OCI-M2 (cell line): Measurements from ENCODE around the gene GORASP2.

Experiments
- DNase-seq: peaks from one replicate; lab custom pipeline; 2025; ENCODE audit not compliant: unreplicated experiment; lab: John Stamatoyannopoulos, UW

Gene GORASP2

DNA sequence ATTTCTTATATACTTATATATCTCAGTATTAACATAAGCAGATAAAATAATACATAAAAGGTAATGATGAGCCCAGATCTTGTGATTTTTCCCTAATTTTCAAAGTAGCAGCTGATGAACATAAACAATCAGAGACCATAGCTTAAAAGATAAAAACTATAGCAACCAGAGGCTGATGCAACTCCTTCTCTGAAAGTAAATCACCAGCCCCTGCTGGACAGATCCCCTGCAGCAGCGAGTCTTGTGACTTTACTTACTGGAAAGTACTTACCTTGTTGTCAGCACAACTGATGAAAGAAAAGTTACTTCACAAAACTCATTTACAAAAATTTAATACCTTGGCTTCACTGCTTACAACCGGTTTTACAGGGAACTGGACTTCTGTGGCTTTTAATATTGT is 67.3 kb downstream of the GORASP2 start:
- DNase-seq, result no peak

DNA sequence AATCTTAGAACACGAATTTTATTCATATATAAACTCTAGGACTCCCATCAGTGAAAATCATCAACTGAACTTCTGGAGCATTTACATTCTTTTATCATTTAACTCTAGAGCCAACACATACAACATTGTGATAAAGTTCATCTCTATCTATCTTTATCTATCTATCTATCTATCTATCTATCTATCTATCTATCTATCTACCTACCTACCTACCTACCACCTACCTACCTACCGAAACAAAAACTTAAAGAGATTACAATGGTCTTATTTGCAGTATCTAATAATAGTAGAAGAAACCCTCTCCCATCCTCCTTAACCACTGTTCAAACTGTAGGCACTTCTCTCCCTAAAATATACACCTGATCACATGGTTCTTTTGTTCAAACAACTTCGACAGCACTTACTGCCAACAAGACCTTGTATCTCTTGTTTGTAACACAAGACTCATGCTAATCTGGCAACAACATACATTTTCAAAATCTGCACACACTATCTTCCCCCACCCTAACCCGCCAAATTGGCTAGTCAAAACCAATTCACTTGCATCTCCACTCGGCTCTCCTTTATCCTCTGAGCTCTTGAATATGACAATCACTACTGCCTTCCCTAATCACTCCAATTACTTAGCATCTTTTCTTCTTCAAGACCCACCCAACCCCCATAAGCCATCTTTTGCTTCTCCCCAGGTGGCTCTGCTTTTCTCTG is 69.0 kb downstream of the GORASP2 start:
- DNase-seq, result no peak

DNA sequence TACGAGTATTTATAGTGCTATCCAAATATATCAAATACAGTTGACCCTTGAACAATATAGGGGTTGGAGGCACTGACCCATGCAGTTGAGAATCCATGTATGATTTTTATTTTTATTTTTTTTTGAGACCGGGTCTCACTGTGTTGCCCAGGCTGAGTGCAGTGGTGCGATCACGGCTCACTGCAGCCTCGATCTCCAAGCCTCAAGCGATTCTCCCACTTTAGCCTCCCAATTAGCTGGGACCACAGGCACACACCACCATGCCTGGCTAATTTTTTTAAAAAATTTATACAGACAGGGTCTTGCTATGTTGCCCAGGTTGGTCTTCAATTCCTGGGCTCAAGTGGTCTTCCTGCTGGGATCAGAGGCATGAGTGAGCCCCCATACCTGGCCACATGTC is 70.6 kb downstream of the GORASP2 start:
- no peak for DNase-seq

DNA sequence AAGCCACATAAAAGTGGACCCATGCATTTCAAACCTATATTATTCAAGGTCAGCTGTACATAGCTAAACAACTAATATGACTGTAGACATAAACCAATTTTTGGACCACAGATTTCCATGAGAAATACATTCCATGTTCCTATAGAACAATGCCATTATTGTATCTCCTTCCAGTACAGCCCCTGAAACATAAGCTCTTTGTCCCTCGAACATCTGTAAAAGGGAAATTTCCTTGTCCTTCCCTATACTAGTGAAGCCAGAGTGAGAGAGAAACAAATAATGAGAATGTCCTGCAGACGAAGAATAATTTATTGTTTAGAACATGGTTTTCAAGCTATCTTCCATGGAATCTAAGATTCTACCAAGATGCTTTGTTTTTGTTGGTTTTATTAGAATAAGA is 75.3 kb downstream of the GORASP2 start:
- DNase-seq, result no peak

DNA sequence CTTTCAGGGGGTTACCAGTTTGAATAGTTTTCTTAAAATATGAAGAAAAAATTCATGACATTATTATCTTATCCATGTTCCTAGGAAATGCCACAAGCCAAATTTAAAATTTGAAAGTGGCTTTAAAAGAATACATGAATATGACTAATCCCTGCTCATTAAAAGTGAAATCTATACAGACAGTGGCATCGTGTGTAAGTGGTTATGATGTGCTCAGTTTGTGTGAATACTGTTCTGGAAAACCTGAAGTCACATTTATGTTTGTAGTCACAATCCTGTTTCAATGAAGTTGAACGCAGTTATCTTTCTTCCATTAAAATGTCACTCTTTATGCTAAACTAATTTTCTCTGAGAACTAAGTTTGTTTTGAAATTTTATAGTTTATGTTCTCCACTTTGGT is 75.8 kb downstream of the GORASP2 start:
- DNase-seq, result no peak

DNA sequence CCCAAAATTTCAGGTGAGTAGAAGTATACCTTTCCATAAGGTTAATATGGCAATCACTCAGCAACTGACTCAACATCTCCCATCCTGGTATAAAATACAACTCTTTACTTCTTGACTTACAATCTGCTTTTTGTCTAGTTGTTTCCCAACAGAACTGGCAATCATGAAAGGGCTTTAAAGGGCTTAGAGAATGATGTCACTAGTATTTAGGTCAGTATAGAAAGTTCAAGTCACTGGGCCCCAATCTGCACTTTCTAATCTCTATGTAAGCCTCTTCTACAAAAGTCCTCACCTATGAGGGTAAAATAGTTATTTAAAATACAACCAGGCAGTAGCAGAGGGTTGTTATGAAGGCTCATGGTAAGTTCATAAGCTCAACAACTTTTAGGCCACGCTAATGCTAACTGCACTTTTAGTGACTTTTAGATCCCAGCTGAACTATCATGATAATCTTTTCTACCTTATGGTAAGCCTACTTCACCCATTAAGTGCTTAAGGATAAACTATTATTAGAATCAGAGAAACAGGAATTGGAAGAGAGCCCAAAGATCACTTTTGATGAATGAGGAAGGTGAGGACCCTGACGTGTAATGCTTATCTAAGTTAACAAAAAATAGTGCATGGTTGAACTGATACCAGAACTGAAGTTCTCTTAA is 79.6 kb downstream of the GORASP2 start:
- no peak for DNase-seq

DNA sequence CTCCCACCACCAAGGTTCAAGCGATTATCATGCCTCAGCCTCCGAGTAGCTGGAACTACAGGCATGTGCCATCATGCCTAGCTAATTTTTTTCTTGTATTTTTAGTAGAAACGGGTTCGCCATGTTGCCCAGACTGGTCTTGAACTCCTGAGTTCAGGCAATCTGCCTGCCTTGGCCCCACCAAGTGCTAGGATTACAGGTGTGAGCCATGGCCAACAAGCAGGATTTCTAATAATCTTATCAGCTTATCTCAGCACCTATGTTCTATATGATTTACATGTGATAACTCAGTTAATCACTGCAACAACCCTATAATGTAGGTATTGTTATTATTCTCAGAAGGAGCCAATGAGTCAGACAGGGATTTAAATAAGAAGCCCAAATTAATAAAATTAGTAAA is 80.3 kb downstream of the GORASP2 start:
- no peak for DNase-seq

DNA sequence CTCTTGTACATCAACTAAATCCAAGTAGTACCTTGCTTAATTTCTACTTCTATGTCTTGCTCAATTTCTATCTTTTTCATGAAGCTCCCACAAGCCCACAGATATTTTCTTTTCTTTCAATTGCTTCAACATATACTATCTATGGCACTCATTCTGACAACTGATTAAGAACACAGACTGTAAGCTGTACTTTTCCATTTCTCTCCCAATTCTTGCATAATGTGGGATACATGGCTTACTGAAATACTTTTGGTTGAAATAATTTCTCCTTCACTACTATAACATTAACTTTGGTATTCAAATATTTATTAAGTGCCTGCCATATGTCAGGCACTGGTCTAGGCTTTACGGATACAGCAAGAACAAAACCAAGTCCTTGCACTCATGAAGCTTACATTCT is 84.8 kb downstream of the GORASP2 start:
- no peak for DNase-seq

DNA sequence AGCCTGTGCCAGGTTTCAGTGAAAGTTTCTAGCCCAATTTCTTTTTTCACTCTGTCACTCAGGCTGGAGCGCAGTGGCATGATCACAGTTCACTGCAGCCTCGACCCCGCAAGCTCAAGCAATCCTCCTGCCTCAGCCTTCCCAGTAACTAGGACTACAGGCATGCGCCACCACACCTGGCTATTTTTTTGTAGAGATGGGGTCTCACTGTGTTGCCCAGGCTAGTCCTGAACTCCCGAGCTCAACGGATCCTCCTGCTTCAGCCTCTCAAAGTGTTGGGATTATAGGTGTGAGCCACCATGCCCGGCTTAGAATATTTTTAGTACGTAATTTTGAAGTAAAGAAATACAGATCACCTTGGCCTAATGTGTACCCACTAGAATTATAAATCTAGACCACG is 87.1 kb downstream of the GORASP2 start:
- DNase-seq, result no peak
